Measurements from ENCODE around the gene ILKAP. TPM values are rescaled to one million over a fixed set of nuclear protein-coding genes. Genes with fewer than 3 reads are reported as not detected.

ILKAP gene
- total RNA-seq, 4 donors from 2014 or later: 27.2 to 48.0 (median 37.2) TPM

- no peak for TF ChIP-seq CTCF (IDR thresholded peaks at IDR 0.05; ENCODE audit: low read depth)
Observed at GRCh38 chr2:238146884-238147544, 56.5 kb downstream of the ILKAP start.

- no peak for TF ChIP-seq CTCF (IDR thresholded peaks at IDR 0.05; ENCODE audit: low read depth)
Observed at GRCh38 chr2:238145851-238146250, 57.6 kb downstream of the ILKAP start.

GRCh38 chr2:238145046-238145445 lies 58.4 kb downstream of the ILKAP start:
- TF ChIP-seq CTCF (IDR thresholded peaks at IDR 0.05; ENCODE audit: low read depth): no peak

GRCh38 chr2:238144262-238144661 lies 59.2 kb downstream of the ILKAP start:
- TF ChIP-seq CTCF (IDR thresholded peaks at IDR 0.05; ENCODE audit: low read depth): no peak

- TF ChIP-seq CTCF (IDR thresholded peaks at IDR 0.05; ENCODE audit: low read depth): no peak
Observed at GRCh38 chr2:238143239-238143951, 60.1 kb downstream of the ILKAP start.

- TF ChIP-seq CTCF (IDR thresholded peaks at IDR 0.05; ENCODE audit: low read depth): no peak
Observed at GRCh38 chr2:238142382-238143205, 60.9 kb downstream of the ILKAP start.
